ENCODE results near the gene SYT12. TPM values are rescaled to one million over a fixed set of nuclear protein-coding genes. Genes with fewer than 3 reads are reported as not detected.

Gene SYT12
- total and polyA plus RNA-seq, 2 of the 13 experiments (the other 11 are each of a cell fraction or from before 2014, with no cell fraction given), result 0.01 to 0.02 TPM

GRCh38 chr11:67054836-67055523 is 32.0 kb downstream of the SYT12 start (continued):
- TF ChIP-seq, protein P1, sequence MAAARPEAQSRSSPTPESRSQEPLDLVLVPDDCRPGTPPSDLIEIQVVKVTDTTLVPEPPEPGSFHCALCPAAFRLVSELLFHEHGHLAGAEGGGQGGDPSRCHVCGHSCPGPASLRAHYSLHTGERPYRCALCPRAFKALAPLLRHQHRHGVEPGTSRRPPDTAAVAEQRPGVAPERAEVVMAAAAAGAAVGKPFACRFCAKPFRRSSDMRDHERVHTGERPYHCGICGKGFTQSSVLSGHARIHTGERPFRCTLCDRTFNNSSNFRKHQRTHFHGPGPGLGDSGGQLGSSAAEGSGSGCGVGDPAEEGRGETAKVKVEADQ (CRISPR knock-in tag; IDR thresholded peaks at IDR 0.05; ENCODE audit: borderline replicate concordance), result no peak
- no peak for TF ChIP-seq MED13 (CRISPR knock-in tag; IDR thresholded peaks at IDR 0.05)
- TF ChIP-seq ZNF430 (CRISPR knock-in tag; IDR thresholded peaks at IDR 0.05), result peak; percentile 33; the same call in 1 of the 2 replicates
- no peak for TF ChIP-seq AGO2 (optimal IDR thresholded peaks at IDR 0.05; ENCODE audit: low read depth, low read length)
- TF ChIP-seq ZNF264 (CRISPR knock-in tag; IDR thresholded peaks at IDR 0.05), result no peak
- TF ChIP-seq CREM (IDR thresholded peaks at IDR 0.05), result peak; percentile 39; the same call in 1 of the 2 replicates
- no peak for TF ChIP-seq CREM (CRISPR knock-in tag; IDR thresholded peaks at IDR 0.05)
- TF ChIP-seq, protein P2, sequence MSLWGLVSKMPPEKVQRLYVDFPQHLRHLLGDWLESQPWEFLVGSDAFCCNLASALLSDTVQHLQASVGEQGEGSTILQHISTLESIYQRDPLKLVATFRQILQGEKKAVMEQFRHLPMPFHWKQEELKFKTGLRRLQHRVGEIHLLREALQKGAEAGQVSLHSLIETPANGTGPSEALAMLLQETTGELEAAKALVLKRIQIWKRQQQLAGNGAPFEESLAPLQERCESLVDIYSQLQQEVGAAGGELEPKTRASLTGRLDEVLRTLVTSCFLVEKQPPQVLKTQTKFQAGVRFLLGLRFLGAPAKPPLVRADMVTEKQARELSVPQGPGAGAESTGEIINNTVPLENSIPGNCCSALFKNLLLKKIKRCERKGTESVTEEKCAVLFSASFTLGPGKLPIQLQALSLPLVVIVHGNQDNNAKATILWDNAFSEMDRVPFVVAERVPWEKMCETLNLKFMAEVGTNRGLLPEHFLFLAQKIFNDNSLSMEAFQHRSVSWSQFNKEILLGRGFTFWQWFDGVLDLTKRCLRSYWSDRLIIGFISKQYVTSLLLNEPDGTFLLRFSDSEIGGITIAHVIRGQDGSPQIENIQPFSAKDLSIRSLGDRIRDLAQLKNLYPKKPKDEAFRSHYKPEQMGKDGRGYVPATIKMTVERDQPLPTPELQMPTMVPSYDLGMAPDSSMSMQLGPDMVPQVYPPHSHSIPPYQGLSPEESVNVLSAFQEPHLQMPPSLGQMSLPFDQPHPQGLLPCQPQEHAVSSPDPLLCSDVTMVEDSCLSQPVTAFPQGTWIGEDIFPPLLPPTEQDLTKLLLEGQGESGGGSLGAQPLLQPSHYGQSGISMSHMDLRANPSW (CRISPR knock-in tag; IDR thresholded peaks at IDR 0.05; ENCODE audit: borderline replicate concordance), result no peak
- no peak for TF ChIP-seq CENPX (CRISPR knock-in tag; IDR thresholded peaks at IDR 0.05)
- no peak for TF ChIP-seq ESRRA (CRISPR knock-in tag; IDR thresholded peaks at IDR 0.05; ENCODE audit: low read depth)
- no peak for TF ChIP-seq GABPB1 (CRISPR knock-in tag; IDR thresholded peaks at IDR 0.05)
- no peak for TF ChIP-seq GTF2F1 (IDR thresholded peaks at IDR 0.05; ENCODE audit: low read length)
- TF ChIP-seq ZNF296 (CRISPR knock-in tag; conservative IDR thresholded peaks at IDR 0.05), result no peak
- TF ChIP-seq ARID5B (CRISPR knock-in tag; IDR thresholded peaks at IDR 0.05), result peak; percentile 77; the same call in 1 of the 2 replicates
- no peak for TF ChIP-seq ZNF180 (CRISPR knock-in tag; IDR thresholded peaks at IDR 0.05; ENCODE audit: borderline replicate concordance, low read depth)
- no peak for TF ChIP-seq BCLAF1 (IDR thresholded peaks at IDR 0.05)
- no peak for TF ChIP-seq TMF1 (CRISPR knock-in tag; IDR thresholded peaks at IDR 0.05; ENCODE audit: low read depth)
- TF ChIP-seq ZNF547 (CRISPR knock-in tag; IDR thresholded peaks at IDR 0.05), result no peak

Measured in HepG2 (cell line).